GM13977 (cell line): Measurements from ENCODE around the gene MISP3.

ENCODE experiments used
- DNase-seq: peaks from one replicate; pipeline ENCODE4 v3.0.0; 2012; ENCODE audit warnings: low spot score
- in situ Hi-C: fragments of 300-500 bp; cut with MboI; formaldehyde crosslinking; loops from one replicate; pipeline ENCODE4 v1.12.0; 2022; ENCODE audit warnings: low sequenced_read_pairs, low pct_unique_long_range_greater_than_20kb, mixed read lengths, inconsistent platforms; ENCODE audit not compliant: unreplicated experiment
- TF ChIP-seq, protein P1 (sequence below): IDR thresholded peaks from 2 replicates; pipeline ENCODE4 v1.5.1; 2012; ENCODE audit warnings: mild to moderate bottlenecking, control low read depth; ENCODE audit not compliant: insufficient read depth; ENCODE audit errors: extremely low read depth, missing control alignments

Gene MISP3

DNA sequence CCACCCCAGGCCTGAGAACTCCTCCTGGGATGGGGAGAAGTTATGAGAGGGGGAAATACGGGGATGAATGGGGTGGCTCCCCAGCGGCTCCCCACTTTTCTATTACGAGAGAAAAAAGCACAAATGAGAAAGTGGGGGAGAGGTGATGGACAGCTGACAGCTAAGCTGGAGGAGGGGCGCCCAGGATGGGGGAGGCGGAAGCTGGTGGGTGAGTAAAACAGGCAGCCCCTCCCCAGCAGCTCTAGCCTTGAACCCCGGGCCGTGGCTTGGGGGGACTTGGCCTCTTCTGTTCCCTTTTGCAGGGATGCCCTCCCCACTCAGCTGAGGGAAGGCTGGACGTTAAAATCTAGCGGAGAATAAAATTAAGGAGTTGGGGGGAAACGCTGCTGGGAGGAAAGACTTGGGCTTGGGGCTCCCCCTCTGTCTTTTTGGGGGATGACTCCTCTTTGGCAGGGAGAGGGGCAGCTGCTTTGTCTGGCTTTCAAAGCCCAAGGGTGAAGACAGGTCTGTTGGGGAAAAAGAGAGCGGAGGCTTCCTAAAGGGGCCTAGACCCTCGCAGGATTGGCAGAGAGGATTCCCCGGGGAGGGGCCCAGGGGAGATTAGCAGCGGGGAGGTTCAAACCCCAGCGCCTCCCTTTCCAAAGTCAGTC, 19.4 kb downstream of the MISP3 start:
- DNase-seq = peak; percentile 81
- in situ Hi-C loops = no loop called here
- TF ChIP-seq, protein P1, sequence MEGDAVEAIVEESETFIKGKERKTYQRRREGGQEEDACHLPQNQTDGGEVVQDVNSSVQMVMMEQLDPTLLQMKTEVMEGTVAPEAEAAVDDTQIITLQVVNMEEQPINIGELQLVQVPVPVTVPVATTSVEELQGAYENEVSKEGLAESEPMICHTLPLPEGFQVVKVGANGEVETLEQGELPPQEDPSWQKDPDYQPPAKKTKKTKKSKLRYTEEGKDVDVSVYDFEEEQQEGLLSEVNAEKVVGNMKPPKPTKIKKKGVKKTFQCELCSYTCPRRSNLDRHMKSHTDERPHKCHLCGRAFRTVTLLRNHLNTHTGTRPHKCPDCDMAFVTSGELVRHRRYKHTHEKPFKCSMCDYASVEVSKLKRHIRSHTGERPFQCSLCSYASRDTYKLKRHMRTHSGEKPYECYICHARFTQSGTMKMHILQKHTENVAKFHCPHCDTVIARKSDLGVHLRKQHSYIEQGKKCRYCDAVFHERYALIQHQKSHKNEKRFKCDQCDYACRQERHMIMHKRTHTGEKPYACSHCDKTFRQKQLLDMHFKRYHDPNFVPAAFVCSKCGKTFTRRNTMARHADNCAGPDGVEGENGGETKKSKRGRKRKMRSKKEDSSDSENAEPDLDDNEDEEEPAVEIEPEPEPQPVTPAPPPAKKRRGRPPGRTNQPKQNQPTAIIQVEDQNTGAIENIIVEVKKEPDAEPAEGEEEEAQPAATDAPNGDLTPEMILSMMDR = peak; percentile 21

DNA sequence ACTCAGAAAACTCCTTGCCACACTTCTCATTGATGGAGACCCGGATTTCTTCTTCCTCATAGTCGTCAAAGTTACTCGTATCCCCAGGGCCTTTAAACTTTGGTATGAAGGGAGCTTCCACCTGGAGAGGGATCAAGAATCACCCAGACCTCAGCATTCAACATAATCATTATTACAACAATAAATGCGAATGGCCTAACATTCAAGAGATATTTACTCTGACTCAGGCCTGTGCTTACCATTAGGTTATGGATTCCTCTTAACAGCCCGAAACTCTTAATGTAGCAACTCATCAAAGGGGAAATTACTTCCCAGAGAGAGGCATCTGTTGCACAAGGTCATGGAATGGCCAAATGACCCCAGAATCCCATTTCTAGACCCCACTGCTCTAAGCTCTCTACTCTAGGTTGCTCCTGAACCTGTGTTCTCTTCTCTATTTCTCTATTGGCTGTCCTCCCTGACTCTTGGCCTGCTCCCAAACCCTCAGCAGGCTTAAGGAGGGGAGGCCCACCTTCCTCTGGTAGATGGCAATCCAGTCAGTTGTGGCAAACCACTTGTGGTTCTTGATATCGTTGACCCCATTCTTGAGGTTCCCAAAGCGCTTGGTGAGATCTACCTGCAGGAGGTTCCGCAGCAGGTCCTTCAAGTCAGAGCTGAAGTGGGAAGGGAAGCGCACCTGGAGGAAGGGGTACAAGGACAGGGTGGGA, 20.7 kb downstream of the MISP3 start:
- in situ Hi-C loops = no loop called here
- TF ChIP-seq, protein P1 = no peak
- DNase-seq = no peak

DNA sequence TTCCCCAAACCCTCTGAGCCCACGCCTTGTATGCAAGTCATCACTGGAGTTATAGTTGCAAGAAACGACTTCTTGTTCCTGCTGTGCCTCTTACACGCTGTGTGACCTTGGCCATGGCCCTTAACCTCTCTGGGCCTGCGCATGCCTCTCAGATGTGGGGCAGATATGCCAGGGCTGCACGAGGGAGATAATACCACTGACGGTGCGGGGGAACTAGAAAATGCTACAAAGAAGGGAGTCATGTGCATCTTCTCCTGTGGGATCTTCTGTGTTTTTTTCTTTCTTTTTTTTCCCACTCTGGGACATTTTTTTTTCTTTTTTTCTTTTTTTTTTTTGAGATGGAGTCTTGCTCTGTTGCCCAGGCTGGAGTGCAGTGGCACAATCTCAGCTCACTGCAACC, 22.3 kb downstream of the MISP3 start:
- in situ Hi-C loops = no loop called here
- TF ChIP-seq, protein P1 = no peak
- no peak for DNase-seq

GRCh38 chr19:14096272-14096992, 23.8 kb downstream of the MISP3 start:
- in situ Hi-C loops = no loop called here
- TF ChIP-seq, protein P1 = peak; percentile 19
- no peak for DNase-seq

DNA sequence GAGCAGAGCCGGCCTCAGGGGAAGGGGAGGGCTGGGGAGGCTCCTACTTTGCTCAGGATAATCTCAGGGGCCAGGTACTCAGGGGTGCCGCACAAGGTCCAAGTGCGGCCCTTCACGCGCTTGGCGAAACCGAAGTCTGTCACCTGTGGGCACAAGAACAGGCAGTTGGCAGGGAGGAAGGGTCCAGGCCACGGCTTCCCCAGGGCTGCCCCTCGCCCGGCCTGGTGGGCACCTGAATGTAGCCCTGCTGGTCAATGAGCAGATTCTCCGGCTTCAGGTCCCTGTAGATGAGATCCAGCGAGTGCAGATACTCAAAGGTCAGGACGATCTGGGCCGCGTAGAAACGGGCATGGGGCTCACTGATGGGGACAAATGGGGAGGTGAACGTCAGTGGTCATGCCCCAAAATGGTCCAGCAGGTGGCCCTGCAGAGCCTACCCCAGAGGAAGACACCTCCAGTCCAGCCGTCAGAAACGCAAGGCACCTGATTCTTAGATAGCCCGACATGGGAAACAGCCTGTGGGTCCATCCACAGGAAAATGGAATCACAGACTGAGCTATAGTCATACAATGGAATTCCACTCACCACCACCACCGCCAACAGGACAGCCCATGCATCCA, 25.1 kb downstream of the MISP3 start:
- TF ChIP-seq, protein P1 = peak; percentile 14
- no peak for DNase-seq
- in situ Hi-C loops = no loop called here

GRCh38 chr19:14101003-14101545, 28.5 kb downstream of the MISP3 start:
- no peak for DNase-seq
- TF ChIP-seq, protein P1 = no peak
- in situ Hi-C loops = no loop called here
